HepG2 (cell line): ENCODE measurements around the gene ARFIP1. TPM values are rescaled to one million over a fixed set of nuclear protein-coding genes. Genes with fewer than 3 reads are reported as not detected.

Experiments
- PITX1 ChIP-seq: sonication (generic); formaldehyde crosslinking; IDR thresholded peaks from 2 replicates; pipeline ENCODE4 v1.5.1; 2020; ENCODE audit warnings: mild to moderate bottlenecking, missing genetic modification reagents
- RAD51 ChIP-seq: fragments of 450-650 bp; IDR thresholded peaks from 2 replicates; pipeline ENCODE4 v1.6.1; 2016; ENCODE audit warnings: borderline replicate concordance
- TCF7 ChIP-seq: sonication (generic); IDR thresholded peaks from 2 replicates; pipeline ENCODE4 v1.6.1; 2016; ENCODE audit warnings: antibody characterized with exemption, low read depth
- ZNF569 ChIP-seq: sonication (generic); formaldehyde crosslinking; IDR thresholded peaks from 2 replicates; pipeline ENCODE4 v1.5.0; 2020; ENCODE audit warnings: mild to moderate bottlenecking, missing genetic modification reagents, moderate library complexity, borderline replicate concordance
- polyA plus RNA-seq, 8 experiments: library from polyadenylated mRNA; depleted of rRNA in 3 of 8; stranded (reverse) in 7 of 8; unstranded in 1 of 8; fragments of >200 nt; fragmentation: Illumina TruSeq in 4 of 8; extraction: Trizol in 4 of 8; gene quantifications; 2 replicates each; pipeline versions ENCODE4 v1.2.1 to v1.2.3, GENCODE V29; 2011 to 2016; ENCODE audit warnings: low read depth in 4 of 8, missing spikeins in 1 of 8, mixed read lengths in 1 of 8; ENCODE audit not compliant: insufficient read depth in 1 of 8
- total RNA-seq, 5 experiments: library from RNA; depleted of rRNA; stranded (reverse); fragments of >200 nt; fragmentation: Illumina TruSeq; extraction: Trizol; gene quantifications; 2 replicates each; pipeline ENCODE4 v1.2.3, GENCODE V29; 2016; ENCODE audit warnings: low read depth in 1 of 5
- TF ChIP-seq, protein P1 (sequence below): sonication (generic); formaldehyde crosslinking; IDR thresholded peaks from 2 replicates; pipeline ENCODE4 v1.4.0; 2020; ENCODE audit warnings: mild to moderate bottlenecking, missing genetic modification reagents
- TF ChIP-seq, protein P2 (sequence below): sonication (generic); formaldehyde crosslinking; IDR thresholded peaks from 2 replicates; pipeline ENCODE4 v1.5.1; 2020; ENCODE audit warnings: missing genetic modification reagents, mild to moderate bottlenecking, borderline replicate concordance
- TF ChIP-seq, protein P3 (sequence below): sonication (generic); formaldehyde crosslinking; IDR thresholded peaks from 2 replicates; pipeline ENCODE4 v1.5.0; 2020; ENCODE audit warnings: missing genetic modification reagents
- TF ChIP-seq, protein P4 (sequence below): sonication (generic); formaldehyde crosslinking; conservative IDR thresholded peaks from 2 replicates; pipeline ENCODE4 v1.4.0; 2020; ENCODE audit warnings: missing genetic modification reagents
- TF ChIP-seq, protein P5 (sequence below): sonication (generic); formaldehyde crosslinking; IDR thresholded peaks from 2 replicates; pipeline ENCODE4 v1.4.0; 2020; ENCODE audit warnings: mild to moderate bottlenecking, missing genetic modification reagents
- TF ChIP-seq, protein P6 (sequence below): sonication (generic); formaldehyde crosslinking; IDR thresholded peaks from 2 replicates; pipeline ENCODE4 v1.4.0; 2020; ENCODE audit warnings: missing genetic modification reagents
- TF ChIP-seq, protein P7 (sequence below): sonication (generic); formaldehyde crosslinking; IDR thresholded peaks from 2 replicates; pipeline ENCODE4 v1.5.1; 2020; ENCODE audit warnings: mild to moderate bottlenecking, missing genetic modification reagents, moderate library complexity
- TF ChIP-seq, protein P8 (sequence below): sonication (generic); formaldehyde crosslinking; IDR thresholded peaks from 2 replicates; pipeline ENCODE4 v1.5.1; 2020; ENCODE audit warnings: missing genetic modification reagents, mild to moderate bottlenecking, borderline replicate concordance

ARFIP1 gene
- total and polyA plus RNA-seq, 2 of the 13 experiments (the other 11 are each of a cell fraction or from before 2014, with no cell fraction given): 9.9 to 27.7 TPM

DNA sequence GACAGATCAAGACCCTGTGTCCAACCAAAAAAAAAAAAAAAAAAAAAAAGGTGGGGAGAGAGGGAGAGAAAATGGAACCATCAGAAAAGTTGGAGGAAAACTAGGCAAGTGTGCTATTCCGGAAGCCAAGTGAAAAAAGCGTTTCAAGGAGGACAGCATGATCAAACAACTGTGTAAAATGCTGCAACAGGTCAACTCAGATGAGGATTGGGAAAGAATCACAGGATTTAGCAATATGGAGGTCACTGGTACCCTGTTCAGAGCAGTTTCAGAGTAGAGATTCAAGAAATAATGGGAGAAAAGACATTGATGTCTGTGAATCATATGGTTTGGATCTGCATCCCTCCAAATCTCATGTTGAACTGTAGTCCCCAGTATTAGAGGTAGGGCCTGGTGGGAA is 47.8 kb upstream of the ARFIP1 start (continued):
- TF ChIP-seq, protein P1, sequence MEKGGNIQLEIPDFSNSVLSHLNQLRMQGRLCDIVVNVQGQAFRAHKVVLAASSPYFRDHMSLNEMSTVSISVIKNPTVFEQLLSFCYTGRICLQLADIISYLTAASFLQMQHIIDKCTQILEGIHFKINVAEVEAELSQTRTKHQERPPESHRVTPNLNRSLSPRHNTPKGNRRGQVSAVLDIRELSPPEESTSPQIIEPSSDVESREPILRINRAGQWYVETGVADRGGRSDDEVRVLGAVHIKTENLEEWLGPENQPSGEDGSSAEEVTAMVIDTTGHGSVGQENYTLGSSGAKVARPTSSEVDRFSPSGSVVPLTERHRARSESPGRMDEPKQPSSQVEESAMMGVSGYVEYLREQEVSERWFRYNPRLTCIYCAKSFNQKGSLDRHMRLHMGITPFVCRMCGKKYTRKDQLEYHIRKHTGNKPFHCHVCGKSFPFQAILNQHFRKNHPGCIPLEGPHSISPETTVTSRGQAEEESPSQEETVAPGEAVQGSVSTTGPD (CRISPR knock-in tag): no peak
- TF ChIP-seq, protein P2, sequence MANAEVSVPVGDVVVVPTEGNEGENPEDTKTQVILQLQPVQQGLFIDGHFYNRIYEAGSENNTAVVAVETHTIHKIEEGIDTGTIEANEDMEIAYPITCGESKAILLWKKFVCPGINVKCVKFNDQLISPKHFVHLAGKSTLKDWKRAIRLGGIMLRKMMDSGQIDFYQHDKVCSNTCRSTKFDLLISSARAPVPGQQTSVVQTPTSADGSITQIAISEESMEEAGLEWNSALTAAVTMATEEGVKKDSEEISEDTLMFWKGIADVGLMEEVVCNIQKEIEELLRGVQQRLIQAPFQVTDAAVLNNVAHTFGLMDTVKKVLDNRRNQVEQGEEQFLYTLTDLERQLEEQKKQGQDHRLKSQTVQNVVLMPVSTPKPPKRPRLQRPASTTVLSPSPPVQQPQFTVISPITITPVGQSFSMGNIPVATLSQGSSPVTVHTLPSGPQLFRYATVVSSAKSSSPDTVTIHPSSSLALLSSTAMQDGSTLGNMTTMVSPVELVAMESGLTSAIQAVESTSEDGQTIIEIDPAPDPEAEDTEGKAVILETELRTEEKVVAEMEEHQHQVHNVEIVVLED (CRISPR knock-in tag): no peak
- TF ChIP-seq ZNF569: no peak
- TF ChIP-seq, protein P3, sequence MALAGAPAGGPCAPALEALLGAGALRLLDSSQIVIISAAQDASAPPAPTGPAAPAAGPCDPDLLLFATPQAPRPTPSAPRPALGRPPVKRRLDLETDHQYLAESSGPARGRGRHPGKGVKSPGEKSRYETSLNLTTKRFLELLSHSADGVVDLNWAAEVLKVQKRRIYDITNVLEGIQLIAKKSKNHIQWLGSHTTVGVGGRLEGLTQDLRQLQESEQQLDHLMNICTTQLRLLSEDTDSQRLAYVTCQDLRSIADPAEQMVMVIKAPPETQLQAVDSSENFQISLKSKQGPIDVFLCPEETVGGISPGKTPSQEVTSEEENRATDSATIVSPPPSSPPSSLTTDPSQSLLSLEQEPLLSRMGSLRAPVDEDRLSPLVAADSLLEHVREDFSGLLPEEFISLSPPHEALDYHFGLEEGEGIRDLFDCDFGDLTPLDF (CRISPR knock-in tag): no peak
- no peak for TF ChIP-seq TCF7
- TF ChIP-seq, protein P4, sequence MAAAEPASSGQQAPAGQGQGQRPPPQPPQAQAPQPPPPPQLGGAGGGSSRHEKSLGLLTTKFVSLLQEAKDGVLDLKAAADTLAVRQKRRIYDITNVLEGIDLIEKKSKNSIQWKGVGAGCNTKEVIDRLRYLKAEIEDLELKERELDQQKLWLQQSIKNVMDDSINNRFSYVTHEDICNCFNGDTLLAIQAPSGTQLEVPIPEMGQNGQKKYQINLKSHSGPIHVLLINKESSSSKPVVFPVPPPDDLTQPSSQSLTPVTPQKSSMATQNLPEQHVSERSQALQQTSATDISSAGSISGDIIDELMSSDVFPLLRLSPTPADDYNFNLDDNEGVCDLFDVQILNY (CRISPR knock-in tag): no peak
- TF ChIP-seq, protein P5, sequence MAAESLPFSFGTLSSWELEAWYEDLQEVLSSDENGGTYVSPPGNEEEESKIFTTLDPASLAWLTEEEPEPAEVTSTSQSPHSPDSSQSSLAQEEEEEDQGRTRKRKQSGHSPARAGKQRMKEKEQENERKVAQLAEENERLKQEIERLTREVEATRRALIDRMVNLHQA (CRISPR knock-in tag): no peak
- TF ChIP-seq, protein P6, sequence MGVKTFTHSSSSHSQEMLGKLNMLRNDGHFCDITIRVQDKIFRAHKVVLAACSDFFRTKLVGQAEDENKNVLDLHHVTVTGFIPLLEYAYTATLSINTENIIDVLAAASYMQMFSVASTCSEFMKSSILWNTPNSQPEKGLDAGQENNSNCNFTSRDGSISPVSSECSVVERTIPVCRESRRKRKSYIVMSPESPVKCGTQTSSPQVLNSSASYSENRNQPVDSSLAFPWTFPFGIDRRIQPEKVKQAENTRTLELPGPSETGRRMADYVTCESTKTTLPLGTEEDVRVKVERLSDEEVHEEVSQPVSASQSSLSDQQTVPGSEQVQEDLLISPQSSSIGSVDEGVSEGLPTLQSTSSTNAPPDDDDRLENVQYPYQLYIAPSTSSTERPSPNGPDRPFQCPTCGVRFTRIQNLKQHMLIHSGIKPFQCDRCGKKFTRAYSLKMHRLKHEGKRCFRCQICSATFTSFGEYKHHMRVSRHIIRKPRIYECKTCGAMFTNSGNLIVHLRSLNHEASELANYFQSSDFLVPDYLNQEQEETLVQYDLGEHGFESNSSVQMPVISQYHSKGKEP (CRISPR knock-in tag): no peak
- TF ChIP-seq, protein P7, sequence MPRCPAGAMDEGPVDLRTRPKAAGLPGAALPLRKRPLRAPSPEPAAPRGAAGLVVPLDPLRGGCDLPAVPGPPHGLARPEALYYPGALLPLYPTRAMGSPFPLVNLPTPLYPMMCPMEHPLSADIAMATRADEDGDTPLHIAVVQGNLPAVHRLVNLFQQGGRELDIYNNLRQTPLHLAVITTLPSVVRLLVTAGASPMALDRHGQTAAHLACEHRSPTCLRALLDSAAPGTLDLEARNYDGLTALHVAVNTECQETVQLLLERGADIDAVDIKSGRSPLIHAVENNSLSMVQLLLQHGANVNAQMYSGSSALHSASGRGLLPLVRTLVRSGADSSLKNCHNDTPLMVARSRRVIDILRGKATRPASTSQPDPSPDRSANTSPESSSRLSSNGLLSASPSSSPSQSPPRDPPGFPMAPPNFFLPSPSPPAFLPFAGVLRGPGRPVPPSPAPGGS (CRISPR knock-in tag): no peak
- TF ChIP-seq PITX1 (CRISPR knock-in tag): no peak
- TF ChIP-seq, protein P8, sequence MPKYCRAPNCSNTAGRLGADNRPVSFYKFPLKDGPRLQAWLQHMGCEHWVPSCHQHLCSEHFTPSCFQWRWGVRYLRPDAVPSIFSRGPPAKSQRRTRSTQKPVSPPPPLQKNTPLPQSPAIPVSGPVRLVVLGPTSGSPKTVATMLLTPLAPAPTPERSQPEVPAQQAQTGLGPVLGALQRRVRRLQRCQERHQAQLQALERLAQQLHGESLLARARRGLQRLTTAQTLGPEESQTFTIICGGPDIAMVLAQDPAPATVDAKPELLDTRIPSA (CRISPR knock-in tag): no peak
- TF ChIP-seq RAD51: no peak
- TF ChIP-seq, all 625 proteins: peak for 3
